Measurements from ENCODE around the gene RRAGC.

DNA sequence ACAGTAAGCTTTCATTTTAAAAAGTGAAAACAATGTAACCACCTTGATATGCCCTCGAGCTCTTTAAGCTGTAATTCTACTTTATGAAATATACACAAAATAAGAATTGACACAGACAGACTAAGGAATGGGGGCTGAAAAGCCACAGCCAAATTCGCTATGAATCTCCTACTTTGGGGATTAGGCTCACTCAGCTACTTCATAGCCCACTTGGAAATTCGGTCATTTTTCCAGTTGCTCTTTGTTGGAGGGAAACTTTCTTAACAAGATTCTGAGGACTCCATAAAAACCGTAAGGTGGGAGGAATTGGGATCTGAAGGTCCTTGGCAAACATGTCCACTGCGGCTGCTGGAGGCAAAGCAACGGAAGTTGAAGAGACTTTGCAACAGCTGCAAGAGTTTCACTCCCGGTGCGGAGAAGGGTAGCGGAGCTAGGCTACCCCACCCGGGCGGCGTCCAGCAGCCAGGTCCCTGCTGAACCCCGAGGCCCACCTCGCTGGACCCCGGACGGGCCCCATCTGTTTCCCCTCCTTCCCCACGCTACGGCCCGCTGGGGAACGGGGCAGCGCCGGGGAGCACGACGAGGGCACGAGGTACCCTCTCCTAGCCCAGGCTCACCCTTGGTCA is 12.9 kb upstream of the RRAGC start:
- TF ChIP-seq, protein P1, sequence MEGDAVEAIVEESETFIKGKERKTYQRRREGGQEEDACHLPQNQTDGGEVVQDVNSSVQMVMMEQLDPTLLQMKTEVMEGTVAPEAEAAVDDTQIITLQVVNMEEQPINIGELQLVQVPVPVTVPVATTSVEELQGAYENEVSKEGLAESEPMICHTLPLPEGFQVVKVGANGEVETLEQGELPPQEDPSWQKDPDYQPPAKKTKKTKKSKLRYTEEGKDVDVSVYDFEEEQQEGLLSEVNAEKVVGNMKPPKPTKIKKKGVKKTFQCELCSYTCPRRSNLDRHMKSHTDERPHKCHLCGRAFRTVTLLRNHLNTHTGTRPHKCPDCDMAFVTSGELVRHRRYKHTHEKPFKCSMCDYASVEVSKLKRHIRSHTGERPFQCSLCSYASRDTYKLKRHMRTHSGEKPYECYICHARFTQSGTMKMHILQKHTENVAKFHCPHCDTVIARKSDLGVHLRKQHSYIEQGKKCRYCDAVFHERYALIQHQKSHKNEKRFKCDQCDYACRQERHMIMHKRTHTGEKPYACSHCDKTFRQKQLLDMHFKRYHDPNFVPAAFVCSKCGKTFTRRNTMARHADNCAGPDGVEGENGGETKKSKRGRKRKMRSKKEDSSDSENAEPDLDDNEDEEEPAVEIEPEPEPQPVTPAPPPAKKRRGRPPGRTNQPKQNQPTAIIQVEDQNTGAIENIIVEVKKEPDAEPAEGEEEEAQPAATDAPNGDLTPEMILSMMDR (IDR thresholded peaks at IDR 0.05) = no peak
- TF ChIP-seq POLR2A (IDR thresholded peaks at IDR 0.05) (no peak), EP300 (IDR thresholded peaks at IDR 0.05; ENCODE audit: low read depth) (no peak), POLR2AphosphoS5 (IDR thresholded peaks at IDR 0.05) (no peak)
